ENCODE results near the gene TNFRSF1A.

TNFRSF1A gene

DNA sequence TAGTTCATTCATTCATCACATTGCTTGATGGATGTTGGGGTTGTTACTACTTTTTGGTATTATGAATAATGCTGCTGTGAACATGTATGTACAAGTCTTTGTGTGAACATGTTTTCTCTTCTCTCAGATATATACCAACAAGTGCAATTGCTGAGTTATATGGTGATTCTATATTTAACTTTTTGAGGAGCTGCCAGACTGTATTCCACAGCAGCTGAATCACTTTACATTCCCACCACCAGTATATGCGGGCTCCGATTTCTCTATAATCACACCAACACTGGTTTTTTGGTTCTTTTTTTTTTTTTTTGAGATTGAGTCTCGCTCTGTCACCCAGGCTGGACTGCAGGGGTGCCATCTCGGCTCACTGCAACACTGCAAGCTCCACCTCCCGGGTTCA, 53.6 kb downstream of the TNFRSF1A start:
- Histone ChIP-seq H3K9me2 (replicated peaks; ENCODE audit: control insufficient read depth, low read length) (no peaks in the 10 kb centered on the region), H3K36me3 (ENCODE audit: control insufficient read depth, low read length) (no peaks in the 10 kb centered on the region), H3F3A (ENCODE audit: control insufficient read depth, insufficient read depth) (no peaks in the 10 kb centered on the region), H3K4me2 (ENCODE audit: low read length) (no peak overlapping the region), H3K79me2 (ENCODE audit: control insufficient read depth, low read length) (no peaks in the 10 kb centered on the region), H3K4me1 (ENCODE audit: control insufficient read depth, low read length) (peaks cover 6% of the 10 kb centered on the region), H3K27me3 (ENCODE audit: control insufficient read depth, low read length) (no peaks in the 10 kb centered on the region), H3K27ac (ENCODE audit: low read depth, low read length) (no peak overlapping the region), H3K9me3 (ENCODE audit: control insufficient read depth, insufficient read depth, low read length) (no peaks in the 10 kb centered on the region), H3K4me3 (ENCODE audit: low read length) (no peak overlapping the region), H4K20me1 (ENCODE audit: control insufficient read depth, insufficient read depth, low read depth, low read length) (no peaks in the 10 kb centered on the region)
- TF ChIP-seq EZH2phosphoT487 (IDR thresholded peaks at IDR 0.05; ENCODE audit: borderline replicate concordance, low read length), result no peak
- TF ChIP-seq, protein P1, sequence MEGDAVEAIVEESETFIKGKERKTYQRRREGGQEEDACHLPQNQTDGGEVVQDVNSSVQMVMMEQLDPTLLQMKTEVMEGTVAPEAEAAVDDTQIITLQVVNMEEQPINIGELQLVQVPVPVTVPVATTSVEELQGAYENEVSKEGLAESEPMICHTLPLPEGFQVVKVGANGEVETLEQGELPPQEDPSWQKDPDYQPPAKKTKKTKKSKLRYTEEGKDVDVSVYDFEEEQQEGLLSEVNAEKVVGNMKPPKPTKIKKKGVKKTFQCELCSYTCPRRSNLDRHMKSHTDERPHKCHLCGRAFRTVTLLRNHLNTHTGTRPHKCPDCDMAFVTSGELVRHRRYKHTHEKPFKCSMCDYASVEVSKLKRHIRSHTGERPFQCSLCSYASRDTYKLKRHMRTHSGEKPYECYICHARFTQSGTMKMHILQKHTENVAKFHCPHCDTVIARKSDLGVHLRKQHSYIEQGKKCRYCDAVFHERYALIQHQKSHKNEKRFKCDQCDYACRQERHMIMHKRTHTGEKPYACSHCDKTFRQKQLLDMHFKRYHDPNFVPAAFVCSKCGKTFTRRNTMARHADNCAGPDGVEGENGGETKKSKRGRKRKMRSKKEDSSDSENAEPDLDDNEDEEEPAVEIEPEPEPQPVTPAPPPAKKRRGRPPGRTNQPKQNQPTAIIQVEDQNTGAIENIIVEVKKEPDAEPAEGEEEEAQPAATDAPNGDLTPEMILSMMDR (IDR thresholded peaks at IDR 0.05; ENCODE audit: low read depth, low read length, poor library complexity, severe bottlenecking), result no peak

- Histone ChIP-seq H3K4me1 (ENCODE audit: control insufficient read depth, low read length) (peaks cover 6% of the 10 kb centered on the region), H3K9me3 (ENCODE audit: control insufficient read depth, insufficient read depth, low read length) (no peaks in the 10 kb centered on the region), H3K36me3 (ENCODE audit: control insufficient read depth, low read length) (no peaks in the 10 kb centered on the region), H3K27me3 (ENCODE audit: control insufficient read depth, low read length) (no peaks in the 10 kb centered on the region), H3K79me2 (ENCODE audit: control insufficient read depth, low read length) (no peaks in the 10 kb centered on the region), H3K4me2 (ENCODE audit: low read length) (no peak overlapping the region), H4K20me1 (ENCODE audit: control insufficient read depth, insufficient read depth, low read depth, low read length) (no peaks in the 10 kb centered on the region), H3F3A (ENCODE audit: control insufficient read depth, insufficient read depth) (no peaks in the 10 kb centered on the region), H3K27ac (ENCODE audit: low read depth, low read length) (no peak overlapping the region), H3K4me3 (ENCODE audit: low read length) (no peak overlapping the region), H3K9me2 (replicated peaks; ENCODE audit: control insufficient read depth, low read length) (no peaks in the 10 kb centered on the region)
- TF ChIP-seq EZH2phosphoT487 (IDR thresholded peaks at IDR 0.05; ENCODE audit: borderline replicate concordance, low read length), result no peak
- TF ChIP-seq, protein P1 (IDR thresholded peaks at IDR 0.05; ENCODE audit: low read depth, low read length, poor library complexity, severe bottlenecking), result no peak
Measured at GRCh38 chr12:6285532-6286306, 56.2 kb downstream of the TNFRSF1A start.

- Histone ChIP-seq H3K36me3 (ENCODE audit: control insufficient read depth, low read length) (no peaks in the 10 kb centered on the region), H3K4me1 (ENCODE audit: control insufficient read depth, low read length) (peaks cover 6% of the 10 kb centered on the region), H3K9me2 (replicated peaks; ENCODE audit: control insufficient read depth, low read length) (no peaks in the 10 kb centered on the region)
Measured at GRCh38 chr12:6285063-6285477, 56.8 kb downstream of the TNFRSF1A start.

More at GRCh38 chr12:6285063-6285477, 56.8 kb downstream of the TNFRSF1A start:
- Histone ChIP-seq H3K4me3 (ENCODE audit: low read length) (no peak overlapping the region), H4K20me1 (ENCODE audit: control insufficient read depth, insufficient read depth, low read depth, low read length) (no peaks in the 10 kb centered on the region), H3K9me3 (ENCODE audit: control insufficient read depth, insufficient read depth, low read length) (no peaks in the 10 kb centered on the region), H3K4me2 (ENCODE audit: low read length) (no peak overlapping the region), H3F3A (ENCODE audit: control insufficient read depth, insufficient read depth) (no peaks in the 10 kb centered on the region), H3K27ac (ENCODE audit: low read depth, low read length) (no peak overlapping the region), H3K79me2 (ENCODE audit: control insufficient read depth, low read length) (no peaks in the 10 kb centered on the region), H3K27me3 (ENCODE audit: control insufficient read depth, low read length) (no peaks in the 10 kb centered on the region; the same call in 1 of the 2 replicates)
- no peak for TF ChIP-seq EZH2phosphoT487 (IDR thresholded peaks at IDR 0.05; ENCODE audit: borderline replicate concordance, low read length)
- TF ChIP-seq, protein P1 (IDR thresholded peaks at IDR 0.05; ENCODE audit: low read depth, low read length, poor library complexity, severe bottlenecking), result peak; percentile 94

Data from DOHH2 (cell line).